A673 (cell line): ENCODE measurements around the gene RNF213.

ENCODE experiments used
- EZH2 ChIP-seq: fragments of 200-600 bp; sonication (generic); IDR thresholded peaks from 2 replicates; pipeline ENCODE4 v1.6.1; 2017; ENCODE audit warnings: borderline replicate concordance, low read depth, mild to moderate bottlenecking, mixed read lengths, antibody characterized with exemption, low read length; ENCODE audit not compliant: poor library complexity, severe bottlenecking
- TF ChIP-seq, protein P1 (sequence below): fragments of 300-800, 200-600 bp; sonication (generic); conservative IDR thresholded peaks from 2 replicates; pipeline ENCODE4 v1.5.1; 2017; ENCODE audit warnings: low read depth, mild to moderate bottlenecking, antibody characterized with exemption, low read length, moderate library complexity, mixed read lengths

DNA sequence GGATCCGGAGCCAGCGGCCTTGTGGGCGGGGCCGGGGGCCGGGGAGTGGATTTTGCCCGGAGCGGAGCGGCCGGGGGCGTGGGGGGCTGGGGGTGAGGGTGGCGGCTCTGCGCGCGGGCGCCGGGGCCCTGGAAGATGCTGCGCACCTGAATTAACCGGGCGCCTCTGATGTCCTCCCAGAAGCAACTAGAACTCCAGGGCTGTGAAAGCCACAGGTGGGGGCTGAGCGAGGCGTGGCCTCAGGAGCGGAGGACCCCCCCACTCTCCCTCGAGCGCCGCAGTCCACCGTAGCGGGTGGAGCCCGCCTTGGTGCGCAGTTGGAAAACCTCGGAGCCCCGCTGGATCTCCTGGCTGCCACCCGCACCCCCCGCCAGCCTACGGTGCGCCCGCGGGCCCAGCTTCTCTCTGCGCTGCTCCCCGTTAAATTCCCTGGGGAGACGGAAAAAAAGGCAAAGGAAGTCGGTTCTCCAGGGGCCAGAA lies 39.9 kb upstream of the RNF213 start:
- TF ChIP-seq, protein P1, sequence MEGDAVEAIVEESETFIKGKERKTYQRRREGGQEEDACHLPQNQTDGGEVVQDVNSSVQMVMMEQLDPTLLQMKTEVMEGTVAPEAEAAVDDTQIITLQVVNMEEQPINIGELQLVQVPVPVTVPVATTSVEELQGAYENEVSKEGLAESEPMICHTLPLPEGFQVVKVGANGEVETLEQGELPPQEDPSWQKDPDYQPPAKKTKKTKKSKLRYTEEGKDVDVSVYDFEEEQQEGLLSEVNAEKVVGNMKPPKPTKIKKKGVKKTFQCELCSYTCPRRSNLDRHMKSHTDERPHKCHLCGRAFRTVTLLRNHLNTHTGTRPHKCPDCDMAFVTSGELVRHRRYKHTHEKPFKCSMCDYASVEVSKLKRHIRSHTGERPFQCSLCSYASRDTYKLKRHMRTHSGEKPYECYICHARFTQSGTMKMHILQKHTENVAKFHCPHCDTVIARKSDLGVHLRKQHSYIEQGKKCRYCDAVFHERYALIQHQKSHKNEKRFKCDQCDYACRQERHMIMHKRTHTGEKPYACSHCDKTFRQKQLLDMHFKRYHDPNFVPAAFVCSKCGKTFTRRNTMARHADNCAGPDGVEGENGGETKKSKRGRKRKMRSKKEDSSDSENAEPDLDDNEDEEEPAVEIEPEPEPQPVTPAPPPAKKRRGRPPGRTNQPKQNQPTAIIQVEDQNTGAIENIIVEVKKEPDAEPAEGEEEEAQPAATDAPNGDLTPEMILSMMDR, result no peak
- no peak for TF ChIP-seq EZH2
